BJ (cell line): Measurements from ENCODE around the gene ANO8. TPM values are rescaled to one million over a fixed set of nuclear protein-coding genes. Genes with fewer than 3 reads are reported as not detected.

ENCODE experiments used
- CTCF ChIA-PET: fragments of 350-600 bp; formaldehyde crosslinking; extraction: SDS; loops from one replicate; lab custom pipeline; 2021; ENCODE audit warnings: antibody characterized with exemption, inconsistent platforms; lab: Yijun Ruan, JAX
- POLR2A ChIA-PET: fragments of 300-600 bp; sonication (Branson Sonifier 250); formaldehyde crosslinking; extraction: SDS; loops from one replicate; lab custom pipeline; 2021; ENCODE audit warnings: antibody characterized with exemption; lab: Charles Lee
- DNase-seq: peaks from one replicate; pipeline ENCODE4 v3.0.0-alpha.2; 2011; ENCODE audit warnings: low read depth
- H3K27me3 ChIP-seq: 2 replicates; pipeline ENCODE4 v1.6.0; 2011; ENCODE audit warnings: low read length; ENCODE audit not compliant: control insufficient read depth, insufficient read depth
- H3K36me3 ChIP-seq: 2 replicates; pipeline ENCODE4 v1.5.1; 2011; ENCODE audit warnings: low read length; ENCODE audit not compliant: control insufficient read depth, insufficient read depth
- H3K4me3 ChIP-seq: 2 replicates; pipeline ENCODE4 v1.5.1; 2011; ENCODE audit warnings: low read depth, mild to moderate bottlenecking, control low read depth, low read length
- CTCF ChIP-seq: IDR thresholded peaks from 2 replicates; pipeline ENCODE4 v1.5.1; 2011; ENCODE audit warnings: low read depth, mild to moderate bottlenecking, control low read depth, inconsistent platforms, low read length, moderate library complexity; ENCODE audit not compliant: insufficient read depth
- polyA plus RNA-seq: library from polyadenylated mRNA; depleted of rRNA; stranded (reverse); fragments of >200 nt; gene quantifications from 2 replicates; pipeline ENCODE4 v1.2.3, GENCODE V29; 2011

The ANO8 gene
- polyA plus RNA-seq, 1 experiment = 1.9 TPM

DNA sequence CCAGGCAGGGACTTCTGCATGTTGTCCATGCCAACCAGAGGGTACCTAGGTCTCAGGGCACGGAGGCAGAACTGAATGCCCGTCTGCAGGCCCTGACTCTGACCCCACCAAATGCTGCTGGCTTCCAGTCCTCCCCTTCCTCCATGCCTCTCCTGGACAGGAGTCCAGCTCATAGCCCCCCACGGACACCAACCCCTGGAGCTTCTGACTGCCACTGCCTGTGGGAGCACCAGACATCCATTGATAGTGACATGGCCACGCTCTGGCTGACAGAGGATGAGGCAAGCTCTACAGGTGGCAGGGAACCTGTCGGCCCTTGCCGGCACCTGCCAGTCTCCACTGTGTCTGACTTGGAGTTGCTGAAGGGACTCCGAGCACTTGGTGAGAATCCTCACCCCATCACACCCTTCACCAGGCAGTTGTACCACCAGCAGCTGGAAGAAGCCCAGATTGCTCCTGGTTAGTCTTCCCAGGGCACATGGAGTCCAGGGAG lies 51.1 kb downstream of the ANO8 start:
- POLR2A ChIA-PET = no interaction called here
- TF ChIP-seq CTCF = no peak
- no peak overlapping the region for H3K4me3 ChIP-seq
- DNase-seq = no peak
- H3K27me3 ChIP-seq = no peaks in the 10 kb centered on the region
- no peaks in the 10 kb centered on the region for H3K36me3 ChIP-seq
- CTCF ChIA-PET = interaction anchor here (0.7 to 4.2 kb wide), 18 partner anchors 8 to 218 kb away, joined by 3 to 25 read pairs (median 6); partner anchors contain the start of genes HAUS8, USE1 and USHBP1

- no peaks in the 10 kb centered on the region for H3K36me3 ChIP-seq
- H3K27me3 ChIP-seq = no peaks in the 10 kb centered on the region
- peak; percentile 95 for TF ChIP-seq CTCF
- POLR2A ChIA-PET = no interaction called here
- peak overlapping the region; percentile 28 for H3K4me3 ChIP-seq
- CTCF ChIA-PET = interaction anchor here (0.6 to 4.2 kb wide), 20 partner anchors 9 to 219 kb away, joined by 3 to 25 read pairs (median 5); partner anchors contain the start of genes BABAM1, HAUS8, OCEL1 and USE1
- DNase-seq = no peak
Measured at GRCh38 chr19:17282488-17283125, 52.0 kb downstream of the ANO8 start.

- DNase-seq = no peak
- Histone ChIP-seq H3K27me3 (no peaks in the 10 kb centered on the region), H3K36me3 (peaks cover 5% of the 10 kb centered on the region), H3K4me3 (peak within 1 kb of the TSS; percentile 34)
- ChIA-PET POLR2A (no interaction called here), CTCF (interaction anchor here (0.6 to 4.2 kb wide), 16 partner anchors 10 to 218 kb away, joined by 3 to 25 read pairs (median 5); partner anchors contain the start of genes BABAM1, HAUS8, OCEL1 and USE1)
- TF ChIP-seq CTCF = no peak
Measured at GRCh38 chr19:17281391-17282304, 53.0 kb downstream of the ANO8 start, which contains the start of gene ANKLE1. ANKLE1 (plus strand) TSS chr19:17281901; CDS start chr19:17281921, 20 bp downstream.

- Histone ChIP-seq H3K27me3 (no peaks in the 10 kb centered on the region), H3K36me3 (peaks cover 11% of the 10 kb centered on the region), H3K4me3 (no peak overlapping the region)
- ChIA-PET POLR2A (no interaction called here), CTCF (interaction anchor here (0.6 to 1.3 kb wide), 2 partner anchors 24 to 551 kb away, joined by 3 read pairs; partner anchors contain the start of gene ABHD8)
- no peak for TF ChIP-seq CTCF
- DNase-seq = no peak
Measured at GRCh38 chr19:17279436-17279835, 55.2 kb downstream of the ANO8 start.
